G401 (cell line): ENCODE measurements around the gene CRAT. TPM values are rescaled to one million over a fixed set of nuclear protein-coding genes. Genes with fewer than 3 reads are reported as not detected.
A peak's percentile ranks its signal among the peaks of the same experiment; 100 is the strongest.
"Not testable (repeated sequence)": the region's sequence is repeated elsewhere in the genome, so short reads cannot be mapped to it uniquely, and the experiment has no call there.

Experiments
- DNase-seq: peaks from one replicate; pipeline ENCODE4 v3.0.0-alpha.2; 2015; ENCODE audit warnings: low spot score
- in situ Hi-C: cut with HindIII; loops from 2 replicates; pipeline ENCODE4 v1.10.0; 2016; ENCODE audit warnings: low sequenced_read_pairs, mixed read lengths
- total RNA-seq: library from RNA; depleted of rRNA; stranded (reverse); fragments of >200 nt; shearing (Covaris generic); gene quantifications from 2 replicates; pipeline ENCODE4 v1.2.3, GENCODE V29; 2014

CRAT gene
- total RNA-seq, 1 experiment from 2014 or later, result 22.7 TPM

DNA sequence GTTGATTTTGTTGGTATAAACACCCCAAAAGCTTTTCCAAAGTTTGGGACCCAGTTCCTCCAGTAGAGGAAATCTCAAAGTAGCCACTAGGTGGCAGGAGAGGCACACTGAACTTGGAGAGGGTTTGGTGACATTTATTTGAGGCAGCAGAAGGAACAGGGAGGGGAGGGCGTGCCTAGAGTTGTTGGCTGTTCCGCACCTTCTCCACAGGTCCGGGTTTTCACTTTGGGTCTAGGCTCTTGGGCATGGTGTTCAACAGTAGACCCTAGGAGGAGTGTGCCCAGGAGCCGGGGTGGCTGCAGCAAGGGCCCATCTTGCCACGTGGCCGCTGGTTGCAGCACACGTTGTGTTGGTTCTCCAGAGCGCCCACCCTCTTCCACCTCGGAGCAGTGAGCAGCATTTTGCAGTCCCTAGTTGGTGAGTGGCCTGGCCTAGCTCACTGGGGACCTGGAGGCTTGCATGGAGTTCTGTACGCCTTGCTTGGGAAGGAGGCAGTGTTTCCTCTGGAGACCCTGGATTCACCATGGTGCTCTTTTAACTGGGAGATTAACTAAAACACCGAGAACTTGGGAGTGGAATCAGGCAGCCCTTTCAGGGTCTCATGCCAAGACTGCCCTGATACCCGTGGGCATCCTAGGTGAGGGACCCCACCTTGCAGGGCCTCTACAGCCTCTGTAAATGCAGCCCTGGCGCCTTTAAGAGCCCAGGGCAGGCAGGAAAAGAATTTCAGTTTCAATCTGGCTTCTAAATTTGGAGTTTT lies 28.8 kb upstream of the CRAT start:
- peak; percentile 95 for DNase-seq
- in situ Hi-C loops, result loop anchor here (10.0 kb wide), 2 partner anchors 405 to 485 kb away; partner anchors contain the start of genes C9orf50 and NTMT1

DNA sequence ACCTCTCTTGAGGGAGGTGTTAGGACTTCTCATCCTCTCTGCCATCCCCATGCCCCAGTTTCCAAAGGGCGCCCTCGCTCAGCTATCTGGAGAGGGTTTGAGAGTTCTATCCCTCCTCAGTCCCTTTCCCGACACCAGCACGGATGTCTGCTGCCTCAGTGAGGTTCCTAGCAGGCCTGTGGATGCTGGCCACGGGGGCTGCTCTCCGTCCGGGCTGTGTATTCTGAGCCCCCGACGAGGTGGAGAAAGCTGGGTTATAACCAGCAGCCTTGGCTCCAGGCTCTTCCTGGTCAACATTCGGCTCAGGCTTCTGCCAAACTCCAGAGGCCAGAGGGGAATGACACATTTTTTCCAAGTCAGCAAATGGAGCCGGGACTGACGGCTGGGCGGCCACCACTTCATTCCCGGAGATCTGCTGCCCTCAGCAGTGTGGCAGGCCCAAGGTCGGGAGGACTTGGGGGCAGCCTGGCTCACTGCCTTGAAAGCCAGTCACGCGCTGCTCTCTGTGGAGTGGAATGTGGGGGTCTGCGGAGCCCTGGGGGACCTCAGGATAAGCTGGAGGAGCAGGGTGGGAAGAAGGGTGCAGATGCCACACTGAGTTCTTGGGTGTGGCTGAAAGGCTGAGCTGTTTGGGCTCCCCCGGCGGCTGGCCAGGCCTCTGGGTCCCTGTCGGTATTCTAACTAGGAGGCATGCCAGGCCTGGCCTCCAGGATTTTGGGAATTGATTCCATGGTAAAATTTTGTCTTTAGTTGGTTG lies 28.1 kb upstream of the CRAT start:
- DNase-seq, result no peak
- in situ Hi-C loops, result loop anchor here (10.0 kb wide), 2 partner anchors 406 to 486 kb away; partner anchors contain the start of genes C9orf50 and NTMT1

DNA sequence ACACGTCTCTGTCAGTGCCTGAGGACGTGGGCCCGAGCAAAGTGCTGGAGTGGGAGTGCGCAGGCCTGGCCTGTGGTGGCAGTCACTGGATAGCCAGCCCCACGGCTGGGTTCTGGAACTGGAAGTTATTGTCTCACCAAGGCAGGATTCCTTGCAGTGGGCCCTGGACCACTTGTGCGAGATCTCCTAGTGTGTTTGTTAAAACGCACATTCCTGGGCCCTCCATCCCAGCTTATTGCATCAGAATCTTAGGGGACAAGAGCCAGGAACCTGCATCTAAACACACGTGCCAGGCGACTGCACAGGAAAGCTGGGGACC lies 27.5 kb upstream of the CRAT start:
- no peak for DNase-seq
- in situ Hi-C loops, result loop anchor here (10.0 kb wide), 2 partner anchors 407 to 487 kb away; partner anchors contain the start of genes C9orf50 and NTMT1

DNA sequence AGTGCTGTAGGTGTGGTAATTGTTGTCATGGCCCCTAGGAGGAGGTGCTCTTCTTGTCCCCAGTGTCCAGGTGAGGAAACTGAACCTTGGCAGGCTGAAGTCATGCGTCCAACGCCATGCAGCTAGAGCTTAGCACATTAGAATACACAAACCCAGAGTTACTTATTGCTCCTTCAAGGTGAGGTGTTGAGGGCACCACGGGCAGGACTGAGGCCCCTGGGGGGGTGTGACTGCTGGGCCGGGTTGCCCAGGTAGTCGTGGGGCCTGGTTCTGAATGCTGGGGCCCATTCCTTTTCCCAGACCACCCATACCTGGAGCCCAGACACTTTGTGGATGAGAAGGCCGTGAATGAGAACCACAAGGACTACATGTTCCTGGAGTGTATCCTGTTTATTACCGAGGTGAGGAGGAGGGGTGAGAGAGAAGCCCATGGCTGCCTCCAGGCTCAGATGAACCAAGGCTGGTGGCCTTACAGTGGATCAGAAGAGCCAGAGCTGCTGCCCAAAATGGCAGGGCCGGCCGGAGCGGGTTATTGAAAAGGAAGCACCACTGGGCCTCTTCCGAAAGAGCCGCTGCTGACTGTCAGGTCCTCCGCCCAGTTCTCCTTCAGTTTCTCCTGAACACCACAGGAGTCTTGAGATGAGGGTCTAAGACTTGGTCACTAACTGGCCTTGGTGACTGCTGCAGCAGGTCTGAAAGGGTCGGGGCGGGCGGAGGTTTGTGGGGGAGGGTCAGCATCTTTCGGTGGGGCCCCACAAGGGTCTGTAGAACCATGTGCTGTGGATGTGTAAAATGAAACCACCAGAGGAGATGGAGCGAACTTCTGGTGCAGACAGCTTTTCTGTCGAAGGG lies 26.9 kb upstream of the CRAT start:
- in situ Hi-C loops, result loop anchor here (10.0 kb wide), 2 partner anchors 407 to 487 kb away; partner anchors contain the start of genes C9orf50 and NTMT1
- DNase-seq, result no peak

DNA sequence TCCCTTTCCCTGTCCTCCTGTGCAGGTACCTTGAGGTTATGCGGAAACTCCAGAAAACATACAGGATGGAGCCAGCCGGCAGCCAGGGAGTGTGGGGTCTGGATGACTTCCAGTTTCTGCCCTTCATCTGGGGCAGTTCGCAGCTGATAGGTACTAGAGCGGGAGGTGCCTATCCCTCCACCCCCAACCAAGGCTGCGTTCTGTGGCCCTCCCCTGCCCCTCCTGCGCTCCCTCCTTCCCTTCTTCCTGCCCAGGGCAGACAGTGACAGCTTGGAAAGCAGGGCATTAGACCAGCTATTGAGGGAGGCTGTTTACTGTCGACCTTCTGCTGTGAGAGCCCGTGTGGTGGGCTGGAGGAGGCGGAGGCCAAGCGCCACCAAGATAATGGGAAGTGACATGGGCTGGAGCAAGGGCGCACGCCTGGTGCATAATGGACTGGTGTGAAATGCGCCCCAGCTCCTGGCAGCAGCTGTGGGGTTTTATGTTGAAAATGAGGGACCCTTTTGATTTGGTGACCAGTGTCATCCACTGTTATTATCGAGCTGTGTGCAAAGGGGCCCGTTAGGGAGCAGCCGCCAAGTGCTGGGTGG lies 25.9 kb upstream of the CRAT start:
- in situ Hi-C loops, result loop anchor here (10.0 kb wide), 2 partner anchors 408 to 488 kb away; partner anchors contain the start of genes C9orf50 and NTMT1
- peak; percentile 81 for DNase-seq

DNA sequence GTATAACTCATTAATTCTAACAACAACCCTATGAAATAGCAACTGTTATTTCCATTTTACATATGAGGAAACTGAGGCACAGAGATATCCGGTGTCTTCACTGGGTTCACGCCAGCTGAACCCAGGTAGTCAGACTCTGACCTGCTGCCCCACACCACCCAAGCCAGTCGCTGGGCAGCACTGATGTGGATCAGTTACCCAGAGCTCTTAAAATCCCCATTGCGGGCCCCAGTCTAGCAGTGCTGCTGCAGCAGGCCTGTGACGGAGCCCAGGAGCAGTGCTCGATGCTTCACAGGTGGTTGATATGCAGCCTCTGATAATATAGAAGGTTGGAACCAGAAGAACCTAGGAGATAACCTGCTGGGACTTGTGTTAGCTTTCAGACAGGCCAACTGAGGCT lies 24.9 kb upstream of the CRAT start:
- in situ Hi-C loops, result loop anchor here (10.0 kb wide), 2 partner anchors 409 to 489 kb away; partner anchors contain the start of genes C9orf50 and NTMT1
- DNase-seq, result no peak

DNA sequence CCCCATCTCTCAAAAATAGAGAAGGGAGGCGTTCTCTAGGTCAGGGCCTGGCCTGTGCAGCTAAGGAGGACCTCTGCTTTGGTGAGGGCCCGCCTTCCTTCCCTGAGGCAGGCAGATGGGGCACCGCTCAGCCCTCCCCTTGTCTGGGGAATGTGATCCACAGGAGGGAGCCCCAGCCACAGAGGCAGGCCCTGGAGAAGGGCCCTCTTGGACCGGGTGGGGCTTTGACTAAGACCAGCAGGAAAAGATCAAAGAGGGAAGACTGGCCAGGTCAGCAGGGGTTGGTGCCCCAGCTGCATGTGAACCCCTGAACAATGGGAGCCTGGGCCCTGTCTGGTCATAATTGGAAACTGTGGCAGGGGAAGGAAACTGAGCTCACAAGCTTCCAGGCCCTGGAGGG lies 22.5 kb upstream of the CRAT start:
- in situ Hi-C loops, result loop anchor here (10.0 kb wide), 2 partner anchors 412 to 492 kb away; partner anchors contain the start of genes C9orf50 and NTMT1
- DNase-seq, result no peak

DNA sequence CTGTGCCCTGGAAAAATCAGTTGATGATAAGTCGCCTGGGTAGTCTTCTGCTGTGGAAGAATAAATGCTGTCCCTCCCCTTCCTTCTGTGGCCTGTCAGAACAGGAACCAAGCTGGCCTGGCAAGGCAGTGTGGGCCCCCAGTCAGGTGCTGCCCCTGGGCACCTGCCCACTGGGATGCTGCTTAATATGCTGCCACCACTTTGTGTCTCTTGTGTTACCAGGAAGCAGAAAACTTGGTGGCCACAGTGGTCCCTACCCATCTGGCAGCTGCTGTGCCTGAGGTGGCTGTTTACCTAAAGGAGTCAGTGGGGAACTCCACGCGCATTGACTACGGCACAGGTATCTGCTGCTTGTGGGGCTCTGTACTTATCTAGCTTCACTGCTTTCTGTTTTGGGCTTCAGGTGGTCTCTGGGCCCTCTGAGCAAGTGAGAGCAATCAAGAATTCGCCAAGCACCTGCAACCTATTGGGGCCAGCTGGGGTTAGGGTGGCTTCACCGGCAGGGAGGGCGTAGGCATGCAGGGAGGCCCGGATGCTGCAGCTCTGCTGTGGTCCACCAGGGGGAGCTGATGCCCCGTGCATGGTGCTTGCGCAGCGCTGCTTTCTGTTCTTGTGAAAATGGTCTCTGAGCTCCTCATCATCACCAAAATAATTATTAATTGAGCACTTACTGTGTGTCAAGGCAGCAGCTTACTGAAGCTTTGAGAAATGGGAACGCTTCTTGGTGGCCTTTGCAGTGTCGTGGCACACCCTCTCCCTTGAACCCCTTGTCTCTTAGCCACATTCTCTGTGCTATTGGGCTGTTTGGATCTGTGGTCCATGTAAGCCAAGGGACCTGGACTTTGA lies 20.9 kb upstream of the CRAT start:
- peak; percentile 77 for DNase-seq
- in situ Hi-C loops, result loop anchor here (10.0 kb wide), 2 partner anchors 413 to 493 kb away; partner anchors contain the start of genes C9orf50 and NTMT1

DNA sequence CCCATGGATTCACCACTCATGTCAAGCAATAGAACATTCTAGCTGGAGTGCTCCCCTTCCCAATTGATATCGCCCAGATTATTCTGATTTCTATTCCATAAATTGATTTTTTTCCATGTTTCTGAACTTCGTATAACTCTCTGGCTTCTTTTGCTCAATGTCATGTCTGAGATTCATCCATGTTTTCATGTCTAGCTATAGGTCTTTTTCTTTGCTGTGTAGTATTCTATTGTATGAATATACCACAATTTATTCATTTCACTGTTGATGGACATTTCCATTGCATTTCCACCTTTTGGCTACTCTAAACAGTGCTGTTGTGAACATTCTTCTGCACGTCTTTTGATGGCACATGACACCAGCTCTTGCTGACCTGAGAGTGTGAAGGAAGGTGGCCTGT lies 20.2 kb upstream of the CRAT start:
- in situ Hi-C loops, result loop anchor here (10.0 kb wide), 2 partner anchors 414 to 494 kb away; partner anchors contain the start of genes C9orf50 and NTMT1
- no peak for DNase-seq

DNA sequence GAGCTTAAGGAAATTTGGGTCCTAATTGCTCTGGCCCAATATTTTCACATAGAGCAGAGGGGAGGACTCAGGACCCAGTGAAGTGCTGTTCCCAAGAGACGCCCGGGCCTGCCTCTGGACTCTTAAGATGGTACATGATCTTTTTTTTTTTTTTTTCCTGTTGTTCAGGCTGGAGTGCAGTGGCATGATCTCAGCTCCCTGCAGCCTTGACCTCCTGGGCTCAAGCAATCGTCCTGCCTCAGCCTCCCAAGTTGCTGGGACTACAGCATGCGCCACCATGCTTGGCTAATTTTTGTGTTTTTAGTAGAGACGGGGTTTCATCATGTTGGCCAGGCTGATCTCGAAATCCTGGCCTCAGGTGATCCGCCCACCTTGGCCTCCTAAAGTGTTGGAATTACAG lies 19.7 kb upstream of the CRAT start:
- DNase-seq, result not testable (repeated sequence)
- in situ Hi-C loops, result loop anchor here (10.0 kb wide), 2 partner anchors 415 to 495 kb away; partner anchors contain the start of genes C9orf50 and NTMT1

DNA sequence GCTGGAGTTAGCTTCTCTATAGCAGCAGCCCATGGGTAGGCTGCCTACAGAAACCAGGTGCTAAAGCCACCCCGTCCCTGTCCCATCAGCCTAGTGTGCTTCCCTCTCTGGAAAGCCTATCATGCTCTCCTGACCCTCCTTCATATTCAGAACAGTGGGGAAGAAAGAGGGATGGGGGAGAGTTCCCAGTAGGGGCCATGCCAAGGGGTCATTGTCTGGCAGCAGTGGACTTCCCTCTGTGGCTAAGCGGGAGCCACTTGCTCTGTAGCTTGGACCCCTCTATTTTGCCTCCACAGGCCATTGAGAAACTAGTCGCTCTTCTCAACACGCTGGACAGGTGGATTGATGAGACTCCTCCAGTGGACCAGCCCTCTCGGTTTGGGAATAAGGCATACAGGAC lies 18.1 kb upstream of the CRAT start:
- DNase-seq, result no peak
- in situ Hi-C loops, result no loop called here

DNA sequence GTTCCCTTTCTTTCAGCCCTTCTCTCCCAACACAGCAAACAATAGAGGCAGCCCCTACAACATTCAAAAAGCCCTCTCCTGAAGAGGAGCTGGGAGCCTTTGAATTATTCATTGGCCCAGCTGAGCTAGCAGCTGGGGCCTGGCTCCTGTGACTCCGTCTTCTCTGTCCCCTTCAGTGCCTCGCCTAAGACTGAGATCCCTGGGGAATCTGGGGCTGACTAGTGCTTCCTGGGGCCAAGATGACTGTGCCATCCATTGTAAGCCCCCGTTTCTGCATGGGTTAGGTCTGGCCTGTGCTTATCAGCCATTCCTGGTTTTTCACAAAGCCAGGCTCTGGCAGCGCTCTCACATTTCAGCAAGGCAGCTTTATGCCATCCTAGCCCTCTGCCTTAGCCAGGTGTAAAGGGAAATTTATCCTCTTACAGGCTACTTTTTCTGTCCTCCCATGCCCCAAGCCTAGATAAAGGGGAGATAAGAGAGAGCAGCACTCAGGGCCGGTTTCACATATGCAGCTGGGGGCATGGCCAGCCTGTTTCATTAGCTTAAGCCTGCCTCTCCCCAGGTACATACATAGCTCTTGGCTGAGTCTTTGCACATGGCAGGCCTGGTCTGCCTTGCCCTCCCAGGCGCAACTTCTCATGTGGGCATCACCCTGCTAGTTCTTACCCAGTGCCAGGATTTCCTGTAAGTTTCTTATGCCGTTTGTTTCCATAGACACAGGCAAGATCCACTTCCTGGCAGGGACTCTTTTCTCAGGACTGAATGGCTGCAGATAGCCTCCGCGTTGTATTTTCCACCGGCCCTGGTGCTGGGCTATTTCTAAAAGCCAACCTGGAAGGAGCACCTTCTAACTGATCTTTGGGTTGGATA lies 16.4 kb upstream of the CRAT start:
- in situ Hi-C loops, result no loop called here
- DNase-seq, result no peak

DNA sequence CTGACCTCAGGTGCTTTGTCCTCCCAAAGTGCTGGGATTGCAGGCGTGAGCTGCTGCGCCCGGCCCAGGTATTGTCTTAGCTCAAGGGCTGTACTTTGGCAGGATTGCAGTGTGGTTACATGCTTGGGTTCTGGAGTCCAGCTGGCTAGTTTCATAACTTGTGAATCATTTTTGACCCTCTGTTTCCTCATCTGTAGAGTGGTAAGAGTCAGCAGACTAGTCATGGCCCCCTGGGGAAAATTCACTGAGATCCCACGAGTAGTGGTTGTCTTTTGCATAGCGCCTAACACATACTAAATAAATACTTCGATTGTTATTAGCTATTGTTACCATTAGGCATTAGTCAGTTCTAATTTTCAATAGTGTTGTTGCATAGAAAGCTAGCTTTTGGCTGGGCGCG lies 14.9 kb upstream of the CRAT start:
- in situ Hi-C loops, result no loop called here
- DNase-seq, result no peak

DNA sequence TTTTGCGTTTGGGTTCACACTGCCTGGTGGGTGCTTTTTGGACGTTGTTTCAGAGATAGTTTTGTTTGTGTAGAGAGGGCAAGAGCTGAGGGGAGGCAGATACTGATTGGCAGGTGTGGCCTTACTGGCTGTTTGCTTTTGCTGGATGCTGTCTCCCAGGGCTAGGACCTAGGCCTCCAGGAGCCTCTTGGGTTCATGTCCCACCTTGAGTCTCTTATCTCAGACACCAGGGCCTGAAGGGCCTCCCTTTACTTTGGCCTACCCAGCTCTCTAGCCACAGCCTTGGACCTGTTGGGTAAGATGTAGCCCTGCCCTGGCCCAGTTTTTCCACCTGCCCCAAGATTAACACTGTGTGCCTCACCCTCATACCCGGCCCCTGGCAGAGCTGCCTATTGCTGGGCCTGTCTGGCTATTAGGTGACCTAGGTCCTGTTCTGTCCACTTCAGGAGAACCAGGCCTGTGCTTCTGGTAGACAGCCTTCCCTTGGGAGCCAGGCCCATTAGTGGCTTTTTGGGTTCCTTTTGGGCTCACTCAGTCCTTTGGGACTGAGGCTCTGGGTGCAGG lies 14.0 kb upstream of the CRAT start:
- DNase-seq, result no peak
- in situ Hi-C loops, result no loop called here

DNA sequence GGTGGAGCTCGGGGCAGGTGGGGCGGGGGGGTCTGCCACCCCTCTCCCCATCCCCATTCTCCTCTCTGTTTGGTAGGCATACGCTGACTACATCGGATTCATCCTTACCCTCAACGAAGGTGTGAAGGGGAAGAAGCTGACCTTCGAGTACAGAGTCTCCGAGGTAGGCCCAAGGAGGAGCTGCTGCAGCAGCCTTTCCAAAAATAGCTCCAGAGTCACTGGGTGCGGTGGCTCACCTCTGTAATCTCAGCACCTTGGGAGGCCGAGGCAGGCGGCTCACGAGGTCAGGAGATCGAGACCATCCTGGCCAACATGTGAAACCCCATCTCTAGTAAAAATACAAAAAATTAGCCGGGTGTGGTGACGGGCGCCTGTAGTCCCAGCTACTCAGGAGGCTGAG lies 12.4 kb upstream of the CRAT start:
- in situ Hi-C loops, DNase-seq: not testable (repeated sequence)

DNA sequence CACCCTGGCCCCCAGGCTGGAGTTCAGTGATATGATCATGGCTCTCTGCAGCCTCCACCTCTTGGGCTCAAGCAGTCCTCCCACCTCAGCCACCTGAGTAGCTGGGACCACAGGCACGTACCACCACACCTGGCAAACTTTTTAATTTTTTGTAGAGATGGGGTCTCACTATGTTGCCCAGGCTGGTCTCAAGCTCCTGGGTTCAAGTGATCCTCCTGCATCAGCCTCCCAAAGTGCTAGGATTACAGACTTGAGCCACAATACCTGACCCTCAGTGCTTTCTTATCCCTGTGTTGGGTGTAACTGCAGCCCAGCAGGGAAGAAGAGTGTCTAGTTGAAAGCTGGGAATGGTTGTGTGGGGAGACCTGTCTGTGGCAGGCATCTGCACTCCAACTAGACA lies 11.5 kb upstream of the CRAT start:
- in situ Hi-C loops, result no loop called here
- no peak for DNase-seq

DNA sequence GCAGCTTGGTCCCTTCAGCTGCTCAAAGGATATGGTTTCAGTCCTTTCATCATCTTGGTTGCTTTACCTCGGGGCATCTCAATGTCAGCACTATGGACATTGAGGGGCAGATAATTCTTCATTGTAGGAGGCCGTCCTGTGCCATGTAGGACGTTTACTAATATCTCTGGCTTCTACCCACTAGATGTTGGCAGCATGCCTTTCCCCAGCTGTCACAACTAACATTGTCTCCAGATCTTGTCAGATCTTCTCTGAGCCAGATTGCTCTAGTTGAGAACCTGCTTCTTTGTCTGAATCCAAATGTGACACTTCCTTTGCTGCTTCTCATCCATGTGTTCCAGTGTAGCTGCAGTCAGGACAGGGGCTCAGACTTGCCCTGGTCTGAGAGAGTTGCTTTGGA lies 10.9 kb upstream of the CRAT start:
- DNase-seq, result peak; percentile 68
- in situ Hi-C loops, result no loop called here
